HFFc6 (cell line): ENCODE measurements around the gene USP47. TPM values are rescaled to one million over a fixed set of nuclear protein-coding genes. Genes with fewer than 3 reads are reported as not detected.

ENCODE experiments used
- DNase-seq: peaks from one replicate; pipeline ENCODE4 v3.0.0-alpha.2; 2018
- H3K27ac Mint-ChIP-seq: 2 replicates; pipeline ENCODE4 v1.8.0; 2020; ENCODE audit warnings: mild to moderate bottlenecking, mixed read lengths
- H3K27me3 Mint-ChIP-seq: 2 replicates; pipeline ENCODE4 v1.8.0; 2021; ENCODE audit warnings: mild to moderate bottlenecking, moderate library complexity, mixed read lengths; ENCODE audit not compliant: insufficient read depth
- H3K36me3 Mint-ChIP-seq: 2 replicates; pipeline ENCODE4 v1.8.0; 2021; ENCODE audit warnings: low read depth, mixed read lengths
- H3K4me1 Mint-ChIP-seq: 2 replicates; pipeline ENCODE4 v1.8.0; 2020; ENCODE audit warnings: low read depth, mixed read lengths
- H3K4me3 Mint-ChIP-seq: 2 replicates; pipeline ENCODE4 v1.8.0; 2020; ENCODE audit warnings: mild to moderate bottlenecking, moderate library complexity, mixed read lengths
- H3K9me3 Mint-ChIP-seq: 2 replicates; pipeline ENCODE4 v1.8.0; 2020; ENCODE audit warnings: mild to moderate bottlenecking, mixed read lengths
- CTCF ChIP-seq: fragments of 200-600 bp; sonication (generic); IDR thresholded peaks from 2 replicates; pipeline ENCODE4 v1.5.0; 2021; ENCODE audit warnings: antibody characterized with exemption, mild to moderate bottlenecking
- total RNA-seq, 6 experiments: library from RNA; stranded (reverse); fragmentation: NEBNext Ultra II Directional; extraction: Animal tissue kit (Norgen Biotek cat#: 25700); gene quantifications; 2 replicates in 1 of 6; 3 replicates in 5 of 6; pipeline ENCODE4 v1.2.3, GENCODE V29; 2021

Gene USP47
- total RNA-seq, 6 experiments from 2014 or later: 33.6 to 38.7 (median 35.1) TPM

GRCh38 chr11:11959601-11960000, 117.8 kb downstream of the USP47 start:
- Mint-ChIP-seq H3K9me3 (no peaks in the 10 kb centered on the region), H3K4me1 (peaks cover 40% of the 10 kb centered on the region), H3K27me3 (peaks cover 13% of the 10 kb centered on the region), H3K36me3 (peaks cover 73% of the 10 kb centered on the region), H3K4me3 (no peak overlapping the region; the same call in 1 of the 2 replicates), H3K27ac (0 out of 2 replicates have a peak overlapping the region, but pooled peaks have one; percentile 61)
- DNase-seq: no peak
- no peak for TF ChIP-seq CTCF

DNA sequence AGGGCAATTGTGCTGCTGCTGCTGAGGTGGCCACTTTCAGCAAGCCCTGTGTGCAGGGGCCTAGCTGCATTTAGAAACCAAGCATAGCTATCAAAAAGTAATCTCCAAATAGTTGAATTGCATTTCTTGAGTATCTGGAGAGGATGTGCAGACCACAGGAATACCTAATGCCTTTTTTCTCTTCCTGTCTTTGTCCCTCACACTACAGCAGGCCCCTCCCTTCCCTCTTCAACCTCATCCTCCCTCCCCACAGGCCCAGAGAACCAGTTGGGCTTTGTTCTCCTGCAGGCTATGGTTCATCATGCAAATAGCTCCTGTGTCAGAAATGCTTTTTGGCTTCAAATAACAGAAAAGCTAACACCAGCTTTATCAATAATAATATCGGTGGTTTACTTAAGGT, 118.9 kb downstream of the USP47 start:
- Mint-ChIP-seq H3K9me3 (no peaks in the 10 kb centered on the region), H3K4me1 (peaks cover 38% of the 10 kb centered on the region), H3K4me3 (no peak overlapping the region), H3K27ac (peak overlapping the region; percentile 61), H3K36me3 (peaks cover 71% of the 10 kb centered on the region), H3K27me3 (peaks cover 14% of the 10 kb centered on the region)
- no peak for DNase-seq
- no peak for TF ChIP-seq CTCF

- H3K27me3 Mint-ChIP-seq: peaks cover 14% of the 10 kb centered on the region
- peaks cover 31% of the 10 kb centered on the region for H3K4me1 Mint-ChIP-seq
- peaks cover 71% of the 10 kb centered on the region for H3K36me3 Mint-ChIP-seq
- DNase-seq: no peak
- H3K27ac Mint-ChIP-seq: no peak overlapping the region
- no peak overlapping the region for H3K4me3 Mint-ChIP-seq
- TF ChIP-seq CTCF: no peak
- H3K9me3 Mint-ChIP-seq: no peaks in the 10 kb centered on the region
Observed at GRCh38 chr11:11961399-11962028, 119.7 kb downstream of the USP47 start.

GRCh38 chr11:11963067-11963466, 121.3 kb downstream of the USP47 start:
- peaks cover 17% of the 10 kb centered on the region for H3K27me3 Mint-ChIP-seq
- no peak overlapping the region for H3K27ac Mint-ChIP-seq
- no peaks in the 10 kb centered on the region for H3K9me3 Mint-ChIP-seq
- peaks cover 79% of the 10 kb centered on the region for H3K36me3 Mint-ChIP-seq
- no peak for TF ChIP-seq CTCF
- peaks cover 43% of the 10 kb centered on the region for H3K4me1 Mint-ChIP-seq
- DNase-seq: no peak
- H3K4me3 Mint-ChIP-seq: no peak overlapping the region

DNA sequence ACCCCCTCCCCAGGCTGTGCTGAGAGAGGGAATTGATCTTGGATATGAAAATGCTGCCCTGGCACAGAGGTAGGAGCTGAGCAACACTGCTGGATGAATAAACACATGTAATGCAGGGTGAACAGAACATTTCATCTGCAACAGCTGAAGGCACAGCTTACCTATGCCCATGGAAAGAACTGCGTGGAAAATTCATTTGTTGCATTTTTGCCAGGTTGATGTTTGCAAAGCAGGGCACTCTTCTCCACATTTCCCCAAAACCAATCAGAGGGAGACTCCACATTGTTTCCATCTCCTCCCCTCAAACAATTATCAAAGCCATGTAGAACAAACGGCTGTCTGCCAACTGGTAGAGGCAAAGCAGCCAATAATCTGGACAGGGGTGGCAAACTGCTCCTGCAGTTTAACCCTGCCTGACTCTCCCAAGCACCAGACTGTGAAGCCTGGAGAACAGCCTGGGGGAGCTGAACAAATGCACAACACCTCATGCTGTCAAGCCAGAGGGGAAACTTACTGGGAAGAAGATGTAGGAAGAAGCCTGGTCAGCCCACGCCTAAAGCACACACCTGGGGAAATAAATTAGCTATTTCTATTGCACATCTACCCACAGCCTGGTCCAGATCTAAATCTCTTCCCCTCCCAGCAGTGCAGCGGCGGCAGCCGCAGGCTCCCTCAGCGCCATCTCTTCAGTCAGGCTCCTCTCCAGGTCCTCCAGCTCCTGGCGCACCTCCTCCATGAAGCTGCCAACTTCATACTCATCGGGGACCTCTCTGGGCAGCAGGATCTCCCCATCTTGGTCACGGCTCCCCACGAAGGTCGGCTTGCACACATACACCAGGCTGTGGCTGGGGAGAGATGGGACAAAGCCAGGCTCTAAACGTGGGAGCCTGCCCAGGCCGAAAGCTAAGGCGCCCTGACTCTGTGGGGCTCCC, 122.3 kb downstream of the USP47 start:
- DNase-seq: no peak
- 0 out of 2 replicates have a peak overlapping the region, but pooled peaks have one; percentile 9 for H3K27ac Mint-ChIP-seq
- no peak overlapping the region for H3K4me3 Mint-ChIP-seq
- TF ChIP-seq CTCF: no peak
- peaks cover 75% of the 10 kb centered on the region for H3K36me3 Mint-ChIP-seq
- H3K4me1 Mint-ChIP-seq: peaks cover 47% of the 10 kb centered on the region
- H3K9me3 Mint-ChIP-seq: no peaks in the 10 kb centered on the region
- peaks cover 20% of the 10 kb centered on the region for H3K27me3 Mint-ChIP-seq
